ENCODE measurements around the gene DYNC2H1.

DNA sequence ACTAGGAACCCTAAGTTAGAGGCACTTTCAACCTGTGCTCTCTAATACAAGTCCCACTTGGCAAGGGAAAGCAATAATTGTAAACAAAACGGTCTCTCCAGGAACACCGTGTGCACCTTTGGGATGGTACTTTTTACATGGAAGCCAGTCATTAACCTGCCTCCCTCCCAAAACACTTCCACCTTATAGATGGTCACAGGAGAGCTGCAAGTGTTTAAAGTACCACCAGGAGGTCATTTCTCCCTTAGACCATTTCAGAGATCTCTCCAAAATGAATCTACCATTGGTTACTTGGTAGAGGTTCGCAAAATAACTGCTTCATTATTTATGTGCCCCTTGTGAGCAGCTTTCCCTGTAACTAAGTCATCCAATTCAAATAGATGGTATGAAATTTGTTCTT, 375.3 kb downstream of the DYNC2H1 start:
- TF ChIP-seq EZH2 (IDR thresholded peaks at IDR 0.05; ENCODE audit: low read length, unreplicated experiment) (no peak), CTCF (conservative IDR thresholded peaks at IDR 0.05; ENCODE audit: low read depth, low read length) (peak; percentile 41; the same call in 1 of the 2 replicates)

All from PC-3 (cell line).